Neural cell (in vitro differentiated cells): ENCODE results near the gene NSMF. TPM values are rescaled to one million over a fixed set of nuclear protein-coding genes. Genes with fewer than 3 reads are reported as not detected.

ENCODE experiments used
- H2AFZ ChIP-seq: fragments of 200-600, 300-800 bp; sonication (generic), shearing (Covaris generic); 2 replicates; pipeline ENCODE4 v1.6.0; 2014; ENCODE audit warnings: low read depth, mild to moderate bottlenecking, antibody characterized with exemption, low read length, moderate library complexity
- H3F3A ChIP-seq: fragments of 200-600 bp; shearing (Covaris generic); 2 replicates; pipeline ENCODE4 v1.6.1; 2016; ENCODE audit warnings: mild to moderate bottlenecking, moderate library complexity, mixed read lengths, antibody characterized with exemption, low read length; ENCODE audit not compliant: insufficient read depth, poor library complexity, severe bottlenecking
- H3K27ac ChIP-seq: fragments of 200-600, 300-800 bp; sonication (generic), shearing (Covaris generic); 2 replicates; pipeline ENCODE4 v1.5.1; 2014; ENCODE audit warnings: mild to moderate bottlenecking, low read length, moderate library complexity
- H3K27me3 ChIP-seq: fragments of 300-800, 200-600 bp; sonication (generic), shearing (Covaris generic); 2 replicates; pipeline ENCODE4 v1.6.0; 2014; ENCODE audit warnings: mild to moderate bottlenecking, low read depth, low read length, moderate library complexity; ENCODE audit not compliant: insufficient read depth
- H3K36me3 ChIP-seq: fragments of 300-800, 200-600 bp; sonication (generic), shearing (Covaris generic); 2 replicates; pipeline ENCODE4 v1.5.1; 2014; ENCODE audit warnings: mild to moderate bottlenecking, antibody characterized with exemption, low read length, moderate library complexity; ENCODE audit not compliant: insufficient read depth
- H3K4me2 ChIP-seq: fragments of 300-800, 200-600 bp; sonication (generic), shearing (Covaris generic); 2 replicates; pipeline ENCODE4 v1.6.0; 2014; ENCODE audit warnings: mild to moderate bottlenecking, low read length
- H3K4me3 ChIP-seq: fragments of 300-800, 200-600 bp; sonication (generic), shearing (Covaris generic); 2 replicates; pipeline ENCODE4 v1.5.1; 2014; ENCODE audit warnings: mild to moderate bottlenecking, low read length, moderate library complexity
- H3K79me2 ChIP-seq: fragments of 200-600 bp; shearing (Covaris generic); replicated peaks from 2 replicates; pipeline ENCODE4 v1.6.0; 2014; ENCODE audit warnings: mild to moderate bottlenecking, low read length, moderate library complexity; ENCODE audit not compliant: insufficient read depth
- H3K9ac ChIP-seq: fragments of 300-800, 200-600 bp; sonication (generic), shearing (Covaris generic); 2 replicates; pipeline ENCODE4 v1.6.1; 2016; ENCODE audit warnings: mild to moderate bottlenecking, low read length, mixed read lengths
- H3K9me2 ChIP-seq: fragments of 200-600 bp; shearing (Covaris generic); 2 replicates; pipeline ENCODE4 v1.6.1; 2016; ENCODE audit warnings: mild to moderate bottlenecking, low read length, mixed read lengths; ENCODE audit not compliant: insufficient read depth
- H3K9me3 ChIP-seq: fragments of 200-600, 300-800 bp; sonication (generic), shearing (Covaris generic); 2 replicates; pipeline ENCODE4 v1.6.1; 2016; ENCODE audit warnings: mild to moderate bottlenecking, mixed run types, low read length, moderate library complexity, mixed read lengths
- H4K20me1 ChIP-seq: fragments of 200-600 bp; shearing (Covaris generic); 2 replicates; pipeline ENCODE4 v1.6.1; 2016; ENCODE audit warnings: mild to moderate bottlenecking, mixed run types; ENCODE audit not compliant: insufficient read depth
- CTCF ChIP-seq: fragments of 450-650 bp; IDR thresholded peaks from 2 replicates; pipeline ENCODE4 v1.5.1; 2014; ENCODE audit warnings: antibody characterized with exemption, mild to moderate bottlenecking, moderate library complexity; ENCODE audit not compliant: poor library complexity, severe bottlenecking
- EP300 ChIP-seq: fragments of 450-650 bp; conservative IDR thresholded peaks from 2 replicates; pipeline ENCODE4 v1.6.1; 2014; ENCODE audit warnings: antibody characterized with exemption, mild to moderate bottlenecking, moderate library complexity; ENCODE audit not compliant: poor library complexity, severe bottlenecking
- EZH2 ChIP-seq: fragments of 200-600, 300-800 bp; shearing (Covaris generic), sonication (generic); IDR thresholded peaks from 2 replicates; pipeline ENCODE4 v1.6.1; 2014; ENCODE audit warnings: antibody characterized with exemption, low read length, borderline replicate concordance, mild to moderate bottlenecking; ENCODE audit not compliant: insufficient read depth, poor library complexity, severe bottlenecking
- MXI1 ChIP-seq: fragments of 450-650 bp; conservative IDR thresholded peaks from 2 replicates; pipeline ENCODE4 v1.6.1; 2014; ENCODE audit warnings: antibody characterized with exemption, mild to moderate bottlenecking; ENCODE audit not compliant: poor library complexity, severe bottlenecking
- POLR2AphosphoS5 ChIP-seq: IDR thresholded peaks from 2 replicates; pipeline ENCODE4 v1.6.1; 2012
- REST ChIP-seq: IDR thresholded peaks from 2 replicates; pipeline ENCODE4 v1.6.1; 2012; ENCODE audit warnings: borderline replicate concordance
- SMC3 ChIP-seq: fragments of 450-650 bp; conservative IDR thresholded peaks from 2 replicates; pipeline ENCODE4 v1.6.1; 2014; ENCODE audit warnings: antibody characterized with exemption, mild to moderate bottlenecking, moderate library complexity; ENCODE audit not compliant: poor library complexity
- TAF1 ChIP-seq: IDR thresholded peaks from 2 replicates; pipeline ENCODE4 v1.6.1; 2012; ENCODE audit warnings: low read depth
- polyA plus RNA-seq: library from polyadenylated mRNA; depleted of rRNA; stranded (reverse); fragments of >200 nt; gene quantifications from 2 replicates; pipeline ENCODE4 v1.2.3, GENCODE V29; 2014

Gene NSMF
- polyA plus RNA-seq, 1 donor from 2014 or later = 51.2 TPM

GRCh38 chr9:137487454-137488326 lies 28.6 kb upstream of the NSMF start:
- Histone ChIP-seq H3K27ac (no peak overlapping the region), H3K9me2 (no peaks in the 10 kb centered on the region), H3K4me2 (no peak overlapping the region), H2AFZ (no peak overlapping the region), H3K9ac (no peak overlapping the region), H3K9me3 (no peaks in the 10 kb centered on the region), H3F3A (no peaks in the 10 kb centered on the region), H3K36me3 (no peaks in the 10 kb centered on the region), H4K20me1 (no peaks in the 10 kb centered on the region), H3K4me3 (no peak overlapping the region), H3K79me2 (no peaks in the 10 kb centered on the region), H3K27me3 (no peaks in the 10 kb centered on the region)
- TF ChIP-seq REST = no peak
- no peak for TF ChIP-seq TAF1
- no peak for TF ChIP-seq CTCF
- TF ChIP-seq SMC3 = no peak
- TF ChIP-seq POLR2AphosphoS5 = no peak
- no peak for TF ChIP-seq MXI1
- TF ChIP-seq EZH2 = no peak
- no peak for TF ChIP-seq EP300

GRCh38 chr9:137486545-137487453 lies 27.7 kb upstream of the NSMF start:
- Histone ChIP-seq H3K27ac (no peak overlapping the region), H3K36me3 (no peaks in the 10 kb centered on the region), H3K27me3 (no peaks in the 10 kb centered on the region), H3K9me2 (no peaks in the 10 kb centered on the region), H3K4me3 (no peak overlapping the region), H3K79me2 (no peaks in the 10 kb centered on the region), H2AFZ (no peak overlapping the region), H3K9ac (no peak overlapping the region), H4K20me1 (no peaks in the 10 kb centered on the region), H3K9me3 (no peaks in the 10 kb centered on the region), H3K4me2 (no peak overlapping the region), H3F3A (no peaks in the 10 kb centered on the region)
- no peak for TF ChIP-seq POLR2AphosphoS5
- TF ChIP-seq REST = no peak
- no peak for TF ChIP-seq EZH2
- no peak for TF ChIP-seq SMC3
- no peak for TF ChIP-seq TAF1
- no peak for TF ChIP-seq MXI1
- TF ChIP-seq EP300 = no peak
- no peak for TF ChIP-seq CTCF
